Measurements from ENCODE around the gene SLC6A18.
"Not testable (repeated sequence)": the region's sequence is repeated elsewhere in the genome, so short reads cannot be mapped to it uniquely, and the experiment has no call there.

DNA sequence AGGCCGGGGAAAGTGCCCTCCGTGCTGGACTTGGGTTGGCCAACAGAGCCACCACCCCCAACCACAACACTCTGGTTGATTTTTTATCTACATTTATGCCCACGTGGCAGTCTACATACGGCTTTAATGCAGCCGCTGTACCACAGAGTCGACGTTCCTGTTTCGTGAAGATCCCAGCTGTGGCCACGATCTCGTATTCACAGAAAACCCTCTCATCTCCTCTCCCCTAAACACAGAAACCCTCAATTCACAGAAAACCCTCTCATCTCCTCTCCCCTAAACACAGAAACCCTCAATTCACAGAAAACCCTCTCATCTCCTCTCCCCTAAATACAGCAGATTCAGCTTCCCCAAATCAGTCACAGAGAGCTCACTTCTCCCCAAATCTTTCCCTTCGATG lies 3.8 kb downstream of the SLC6A18 start:
- not testable (repeated sequence) for TF ChIP-seq POLR2AphosphoS5 (IDR thresholded peaks at IDR 0.05; ENCODE audit: borderline replicate concordance, low read depth, low read length); EZH2 (IDR thresholded peaks at IDR 0.05)

Data from SK-N-MC (cell line).